Stimulated activated CD4-positive, alpha-beta T cell treated with anti-CD3 and anti-CD28 coated beads, Interleukin-1b, Interleukin-23, amount 100 ng/mL, for 48 hours (primary cell): Measurements from ENCODE around the gene SLC50A1.
A peak's percentile ranks its signal among the peaks of the same experiment; 100 is the strongest.
"Not testable (repeated sequence)": the region's sequence is repeated elsewhere in the genome, so short reads cannot be mapped to it uniquely, and the experiment has no call there.

Source experiments
- DNase-seq: peaks from one replicate; pipeline ENCODE4 v3.0.0-alpha.2; 2020

The SLC50A1 gene

DNA sequence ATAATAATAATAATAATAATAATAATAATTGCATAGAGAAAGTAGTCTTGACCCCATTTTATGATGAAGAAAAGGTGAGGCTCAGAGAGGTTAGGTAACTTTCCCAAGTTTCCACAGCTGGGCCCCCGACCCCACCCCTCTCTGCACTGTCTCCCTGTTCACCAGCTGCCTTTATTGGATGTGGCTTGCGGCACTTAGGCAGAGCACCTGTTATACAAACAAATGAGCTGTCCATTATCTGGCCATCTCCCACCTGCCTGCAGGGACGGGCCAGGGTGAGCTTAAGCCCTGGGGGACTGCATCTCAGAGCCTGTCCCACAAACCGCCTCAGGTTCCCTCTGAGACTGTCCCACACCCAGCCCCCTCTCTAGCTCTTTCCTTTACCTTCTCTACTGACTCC lies 18.0 kb upstream of the SLC50A1 start:
- DNase-seq = no peak

DNA sequence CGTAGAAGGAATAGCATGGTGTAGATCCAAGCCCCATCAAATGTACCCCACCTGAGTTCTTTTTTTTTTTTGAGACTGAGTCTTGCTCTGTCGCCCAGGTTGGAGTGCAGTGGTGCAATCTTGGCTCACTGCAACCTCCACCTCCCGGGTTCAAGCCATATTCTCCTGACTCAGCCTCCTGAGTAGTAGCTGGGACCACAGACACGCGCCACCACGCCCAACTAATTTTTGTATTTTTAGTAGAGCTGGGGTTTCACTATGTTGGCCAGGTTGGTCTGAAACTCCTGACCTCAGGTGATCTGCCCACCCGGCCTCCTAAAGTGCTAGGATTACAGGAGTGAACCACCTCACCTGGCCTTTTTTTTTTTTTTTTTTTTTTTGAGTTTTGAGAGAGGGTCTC lies 17.6 kb upstream of the SLC50A1 start:
- DNase-seq = not testable (repeated sequence)

DNA sequence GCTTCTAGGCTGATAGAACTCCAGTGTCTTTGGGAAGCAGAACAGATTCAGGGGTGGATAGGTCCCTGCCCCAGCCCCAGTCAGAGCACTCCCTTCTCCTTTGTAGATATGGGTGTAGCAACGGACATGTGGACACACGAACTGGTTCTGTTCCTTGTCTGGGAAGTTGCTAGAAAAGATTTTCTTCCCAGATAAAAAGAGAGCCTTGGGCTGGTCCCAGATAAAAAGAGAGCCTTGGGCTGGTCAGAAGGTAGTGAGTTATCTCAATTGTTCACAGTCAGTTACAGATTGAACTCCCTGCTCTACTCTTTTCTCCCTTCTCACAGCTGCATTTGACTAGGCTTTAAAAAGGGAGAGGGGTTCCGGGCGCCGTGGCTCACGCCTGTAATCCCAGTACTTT lies 15.4 kb upstream of the SLC50A1 start:
- no peak for DNase-seq

DNA sequence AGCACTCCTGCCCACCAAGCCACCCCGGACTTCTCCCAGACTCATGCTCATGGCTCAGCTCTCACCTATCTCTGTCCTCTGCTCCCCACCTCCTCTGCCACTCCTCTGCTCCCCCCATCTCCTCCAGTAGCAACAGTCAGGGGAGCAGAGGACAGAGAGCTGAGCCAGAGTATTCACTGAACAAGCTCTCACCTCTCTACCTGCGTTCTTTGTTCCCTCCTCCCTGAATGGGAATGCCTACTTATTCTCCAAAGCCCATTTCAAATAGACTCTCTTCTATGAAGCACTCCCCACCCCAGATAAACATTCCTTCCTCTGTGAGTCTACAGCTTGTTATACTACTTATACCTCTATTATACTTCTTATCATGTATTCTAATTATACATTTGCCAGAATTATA lies 14.4 kb upstream of the SLC50A1 start:
- no peak for DNase-seq

DNA sequence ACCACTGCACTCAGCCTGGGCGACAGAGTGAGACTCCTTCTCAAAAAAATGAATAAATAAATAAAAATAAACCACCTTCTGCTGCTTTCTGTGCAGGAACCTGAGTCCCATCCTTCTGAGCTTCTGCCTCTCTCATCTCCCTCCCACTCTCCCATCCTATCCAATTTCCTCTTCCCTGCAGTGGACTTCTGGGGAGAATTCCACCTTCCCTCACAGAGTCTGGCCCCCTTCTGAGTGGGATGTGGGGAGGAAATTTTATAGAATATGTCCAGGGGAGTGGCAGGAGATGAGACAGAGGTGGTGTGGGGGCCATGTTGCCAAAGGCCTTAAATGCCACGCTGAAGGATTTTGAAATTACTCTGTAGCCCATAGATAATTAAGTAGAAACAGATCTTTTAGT lies 13.3 kb upstream of the SLC50A1 start:
- no peak for DNase-seq

DNA sequence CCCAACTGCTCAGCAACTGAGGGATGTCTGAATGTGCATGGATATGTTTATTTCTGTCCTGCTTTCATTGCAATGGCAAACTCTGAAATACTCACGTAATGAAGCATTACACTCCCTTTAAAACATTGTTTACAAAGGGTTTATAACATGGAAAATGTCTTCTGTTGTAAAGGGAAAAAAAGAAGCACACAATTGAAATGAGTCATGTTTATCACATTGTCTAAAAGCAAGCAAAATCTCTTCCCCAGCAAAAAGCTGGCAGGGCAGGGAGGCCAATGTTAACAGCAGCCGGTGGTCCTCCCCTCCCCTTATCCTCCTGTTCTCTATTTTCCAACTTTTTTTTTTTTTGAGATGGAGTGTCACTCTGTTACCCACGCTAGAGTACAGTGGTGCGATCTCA lies 11.9 kb upstream of the SLC50A1 start:
- DNase-seq = no peak

DNA sequence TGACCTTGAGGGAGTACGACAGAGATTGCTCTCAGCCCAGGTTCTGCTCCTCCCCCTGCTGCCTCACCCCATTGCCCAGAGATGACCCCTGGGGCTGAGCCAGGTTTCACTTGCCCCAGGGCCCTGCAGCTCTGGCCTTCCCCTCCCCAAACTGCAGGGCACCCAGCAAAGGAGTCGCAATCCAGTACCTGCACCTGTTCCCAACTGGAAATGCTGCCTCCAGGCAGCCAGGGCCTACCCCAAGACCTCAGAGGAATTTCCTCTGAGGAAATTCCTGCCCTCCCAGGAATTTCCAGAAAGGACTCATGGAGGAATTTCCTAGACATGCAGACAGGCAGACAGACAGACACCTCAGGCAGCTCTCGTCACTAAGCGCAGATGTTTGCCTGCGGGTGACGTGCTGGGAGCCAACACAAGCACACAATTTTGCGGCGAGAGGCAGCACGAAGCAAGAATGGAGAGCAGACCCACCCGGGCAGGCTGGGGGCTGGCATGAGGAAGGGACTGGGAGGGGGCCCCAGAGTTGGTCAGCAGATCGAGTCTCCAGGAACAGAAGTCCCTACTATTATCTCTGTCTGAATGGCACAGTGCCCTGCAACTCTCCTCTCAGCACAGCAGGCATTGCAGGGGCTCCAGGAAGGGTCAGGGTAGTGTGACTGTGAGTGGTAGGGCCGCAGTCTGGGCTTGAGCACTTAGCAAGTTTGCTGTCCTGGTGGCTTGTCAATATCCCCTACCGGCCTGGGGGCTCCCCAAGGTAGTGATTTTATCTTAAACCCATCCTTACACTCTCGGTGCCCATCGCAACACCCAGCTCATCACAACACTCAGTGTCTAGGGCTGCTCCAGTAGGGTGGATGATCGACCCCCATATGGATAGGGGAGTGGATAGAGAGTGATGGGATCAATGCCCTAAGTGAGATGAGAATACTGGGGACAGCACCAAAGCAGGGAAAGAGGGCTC lies 10.9 kb upstream of the SLC50A1 start:
- DNase-seq = no peak

DNA sequence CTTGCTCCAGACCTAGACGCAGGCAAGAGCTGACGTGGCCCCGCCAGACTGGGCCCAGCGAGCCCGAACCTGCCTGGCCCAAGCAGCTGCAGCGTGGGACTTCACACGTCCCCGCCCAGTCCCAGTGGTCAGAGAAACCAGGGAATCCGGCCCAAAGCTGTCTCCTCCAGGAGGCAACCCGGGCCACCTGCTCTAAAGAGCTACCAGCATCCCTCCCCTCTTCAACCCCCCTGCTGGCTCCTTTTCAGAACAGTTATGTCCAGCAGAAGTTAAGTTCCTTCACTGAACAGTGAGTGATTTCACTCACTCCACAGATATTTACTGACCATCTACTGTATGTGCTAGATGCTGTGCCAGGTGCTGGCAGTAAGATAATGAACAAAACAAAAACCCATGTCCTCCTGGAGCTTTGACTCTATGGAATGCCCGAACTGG lies 10.1 kb upstream of the SLC50A1 start:
- no peak for DNase-seq

DNA sequence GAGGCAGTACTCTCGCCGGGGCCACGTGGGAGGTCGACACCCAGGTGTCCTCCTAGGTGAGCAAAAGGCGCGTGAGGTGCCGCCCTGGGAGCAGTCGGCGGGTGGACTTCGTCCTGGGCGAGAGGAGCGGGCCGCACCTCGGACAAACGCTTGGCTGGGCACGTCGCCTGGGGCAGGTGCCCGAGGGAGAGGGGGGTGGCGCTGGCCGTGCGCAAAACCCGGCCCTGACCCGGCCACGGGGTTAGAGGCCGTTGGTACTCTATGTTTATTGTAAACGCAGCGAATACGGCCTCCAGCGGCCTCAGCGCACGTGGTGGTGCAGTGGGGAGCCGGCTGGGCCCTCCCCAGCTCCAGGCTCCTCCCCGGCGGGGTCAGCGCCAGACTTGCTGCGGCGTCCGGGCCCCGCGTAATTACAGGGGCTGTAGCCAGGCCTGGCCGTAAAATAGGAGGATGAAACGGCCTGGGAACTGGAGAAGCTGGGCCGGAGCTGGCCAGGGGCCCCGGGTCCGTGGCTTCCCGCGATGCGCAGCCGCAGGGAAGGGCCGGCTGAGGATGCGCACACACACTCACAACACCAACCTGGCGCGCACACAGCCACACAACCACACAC lies 9.6 kb upstream of the SLC50A1 start:
- DNase-seq = no peak

DNA sequence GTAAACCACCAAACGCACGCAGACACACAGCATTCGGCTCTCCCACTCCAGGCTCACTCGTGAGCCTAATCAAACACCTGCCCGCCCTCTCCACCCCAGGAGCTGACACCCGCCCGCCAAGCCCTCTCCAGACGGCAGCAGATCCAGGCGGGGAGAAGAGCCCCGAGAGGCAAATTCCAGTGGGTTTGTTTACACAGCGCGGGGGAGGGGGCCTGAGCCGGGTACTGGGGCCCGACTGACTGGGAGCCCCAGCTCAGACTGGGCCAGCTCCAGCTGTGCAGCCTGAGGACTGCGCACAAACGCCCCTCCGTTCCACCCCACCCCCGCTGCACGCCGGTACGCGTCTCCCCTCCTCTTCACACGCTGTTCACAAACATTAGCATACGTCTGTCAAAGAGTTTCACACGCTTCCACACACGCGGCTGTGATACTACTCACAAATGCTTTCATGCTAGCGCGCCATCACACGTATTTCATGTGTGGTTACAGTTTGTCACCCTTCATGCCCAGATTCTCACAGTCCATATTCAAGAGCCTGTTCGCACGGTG lies 9.0 kb upstream of the SLC50A1 start:
- peak; percentile 38 for DNase-seq

DNA sequence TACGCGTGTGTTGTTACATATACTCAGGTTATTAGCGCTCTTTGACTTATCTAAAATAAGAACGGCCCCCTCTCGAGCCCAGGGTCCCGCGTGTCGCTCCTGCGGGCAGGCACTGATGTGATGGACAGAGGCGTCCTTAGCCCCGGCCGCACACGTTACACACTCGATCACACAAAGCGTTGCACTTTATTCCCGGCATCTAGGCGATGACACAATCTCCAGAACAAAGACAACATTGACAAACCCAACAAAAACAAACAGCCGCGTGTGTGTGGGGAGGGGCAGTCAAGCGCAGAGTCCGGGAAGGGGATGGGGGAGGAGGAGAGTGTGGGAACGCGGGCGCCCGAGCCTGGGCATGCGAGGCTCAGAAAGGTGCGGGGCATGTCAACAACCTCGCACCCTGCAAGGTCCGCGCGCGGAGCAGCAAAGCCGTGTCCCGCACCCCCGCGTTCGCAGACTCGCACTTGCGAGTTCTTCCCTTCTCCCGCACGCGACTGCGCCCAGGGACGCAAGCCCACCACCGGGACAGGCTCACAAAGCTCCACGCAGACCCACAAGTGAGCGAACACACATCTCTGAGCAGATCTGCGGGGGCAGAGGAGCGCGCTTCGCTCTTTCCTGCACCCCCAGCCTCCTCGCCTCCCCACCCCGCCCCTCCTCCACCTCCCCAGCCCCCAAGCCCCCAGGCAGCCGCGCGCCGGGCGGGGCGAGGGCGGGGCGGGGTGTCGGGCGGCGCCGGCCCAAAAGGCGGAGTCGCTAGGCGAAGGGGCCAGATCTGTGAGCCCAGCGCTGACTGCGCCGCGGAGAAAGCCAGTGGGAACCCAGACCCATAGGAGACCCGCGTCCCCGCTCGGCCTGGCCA lies 8.3 kb upstream of the SLC50A1 start, which contains the start of gene EFNA1:
EFNA1 (plus strand) TSS at position 772 of the 862 bp plus-strand sequence. CDS start 102 bp downstream, outside the sequence.
- DNase-seq = no peak

DNA sequence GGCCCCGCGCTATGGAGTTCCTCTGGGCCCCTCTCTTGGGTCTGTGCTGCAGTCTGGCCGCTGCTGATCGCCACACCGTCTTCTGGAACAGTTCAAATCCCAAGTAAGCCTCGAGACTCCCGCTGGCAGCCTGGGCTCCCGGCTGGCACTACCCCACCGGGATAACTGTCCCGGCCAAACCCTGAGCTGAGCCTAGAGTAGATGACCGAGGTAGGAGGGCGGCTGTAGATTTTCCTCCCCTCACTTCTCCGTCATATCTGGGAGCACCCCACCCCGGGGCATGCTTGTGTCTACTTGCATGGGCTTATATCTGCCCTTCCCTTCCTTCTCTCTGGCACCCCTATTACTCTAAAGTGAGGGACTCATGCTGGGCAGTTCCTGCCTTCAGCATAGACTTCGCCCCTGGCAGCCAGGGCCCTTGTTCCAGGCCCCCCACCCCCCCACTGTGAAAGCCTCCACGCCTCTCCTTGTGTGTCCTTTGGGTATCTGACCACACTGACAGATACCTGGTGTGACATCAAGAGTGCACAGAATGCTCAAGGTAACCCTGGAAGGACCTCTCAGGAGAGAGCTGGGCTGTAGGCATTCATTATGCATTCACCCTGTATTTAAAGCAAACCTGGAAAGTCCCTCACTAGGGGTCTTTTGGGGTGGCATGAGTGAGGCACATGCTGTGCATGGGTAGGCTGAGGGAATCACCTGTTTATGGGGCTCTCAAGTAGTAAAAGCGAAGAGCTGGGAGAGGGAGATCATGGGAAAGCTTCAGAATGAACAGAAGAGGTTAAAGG lies 7.5 kb upstream of the SLC50A1 start:
- DNase-seq = no peak

DNA sequence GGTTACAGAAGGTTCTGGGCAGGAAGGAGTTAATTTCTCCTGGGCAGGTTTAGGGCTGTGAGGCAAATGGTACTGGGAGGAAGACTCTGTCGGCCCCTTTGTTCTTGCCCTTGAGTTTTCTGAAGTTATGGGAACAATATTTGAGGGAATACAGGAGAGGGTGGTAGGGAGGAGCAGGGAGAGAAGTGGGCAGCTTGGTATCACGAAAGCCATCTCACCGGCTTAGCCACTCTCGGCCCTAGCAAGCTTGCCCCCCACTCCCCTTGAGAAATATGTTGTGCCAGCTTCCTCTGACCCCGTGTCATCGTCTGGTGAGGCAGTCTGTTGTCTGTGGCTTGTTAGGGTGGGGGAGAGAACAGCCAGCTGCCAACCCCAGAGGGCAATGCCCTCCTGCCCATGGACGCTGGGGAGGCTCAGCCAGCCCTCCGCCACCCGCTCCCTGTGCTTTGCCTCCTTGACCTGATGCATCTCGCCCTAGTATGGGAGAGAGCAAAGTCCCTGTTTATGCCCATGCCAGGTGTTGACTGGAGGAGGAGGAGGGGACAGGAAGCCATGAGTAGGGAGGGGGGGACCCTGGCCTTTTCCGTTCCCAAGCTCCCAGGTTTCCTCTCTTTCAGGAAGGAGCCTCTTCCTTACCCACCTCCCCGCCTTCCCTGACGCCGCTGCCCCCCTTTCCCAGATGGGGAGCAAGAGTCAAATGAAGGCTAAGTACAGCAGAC lies 6.7 kb upstream of the SLC50A1 start:
- no peak for DNase-seq

DNA sequence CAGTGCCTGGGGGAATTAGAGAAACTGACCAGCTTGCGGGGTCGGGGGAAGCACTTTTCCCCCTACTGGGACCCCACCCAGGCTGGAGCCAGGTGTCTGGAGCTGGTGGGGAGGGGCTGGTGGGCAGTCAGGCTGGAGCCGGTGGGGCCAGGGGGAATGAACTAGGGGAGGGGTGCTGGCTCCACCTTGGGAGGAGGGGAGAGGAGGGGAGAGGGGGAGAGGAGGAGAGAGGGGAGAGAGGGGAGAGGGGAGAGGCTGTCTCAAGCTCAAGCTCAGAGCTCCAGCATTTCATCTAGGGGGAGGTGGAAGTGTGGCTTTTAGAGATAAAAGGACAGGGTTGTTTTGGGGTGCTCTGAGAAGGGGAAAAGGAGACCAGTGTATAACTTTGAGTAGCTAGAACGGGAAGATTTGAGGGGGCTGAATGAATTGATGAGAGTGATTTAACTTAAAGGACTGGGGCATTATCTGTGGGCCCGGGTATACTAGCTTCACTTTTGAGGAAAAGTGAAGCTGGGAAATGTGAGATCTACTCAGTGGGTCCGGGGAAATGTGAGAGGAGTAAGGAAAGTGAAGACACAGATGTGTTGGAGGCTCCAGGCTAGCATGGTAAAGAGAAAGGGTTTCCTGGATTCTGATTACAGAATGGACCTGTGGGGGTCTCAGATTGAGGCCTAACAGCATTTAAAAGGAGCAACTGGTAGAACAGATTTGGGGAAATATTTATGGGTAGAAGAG lies 5.2 kb upstream of the SLC50A1 start:
- DNase-seq = no peak

DNA sequence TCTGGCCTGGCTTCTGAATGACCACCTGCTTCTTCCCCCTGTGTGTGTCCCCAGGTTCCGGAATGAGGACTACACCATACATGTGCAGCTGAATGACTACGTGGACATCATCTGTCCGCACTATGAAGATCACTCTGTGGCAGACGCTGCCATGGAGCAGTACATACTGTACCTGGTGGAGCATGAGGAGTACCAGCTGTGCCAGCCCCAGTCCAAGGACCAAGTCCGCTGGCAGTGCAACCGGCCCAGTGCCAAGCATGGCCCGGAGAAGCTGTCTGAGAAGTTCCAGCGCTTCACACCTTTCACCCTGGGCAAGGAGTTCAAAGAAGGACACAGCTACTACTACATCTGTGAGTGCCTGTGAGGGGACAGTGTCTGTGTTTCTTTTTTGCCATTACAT lies 4.4 kb upstream of the SLC50A1 start:
- no peak for DNase-seq

DNA sequence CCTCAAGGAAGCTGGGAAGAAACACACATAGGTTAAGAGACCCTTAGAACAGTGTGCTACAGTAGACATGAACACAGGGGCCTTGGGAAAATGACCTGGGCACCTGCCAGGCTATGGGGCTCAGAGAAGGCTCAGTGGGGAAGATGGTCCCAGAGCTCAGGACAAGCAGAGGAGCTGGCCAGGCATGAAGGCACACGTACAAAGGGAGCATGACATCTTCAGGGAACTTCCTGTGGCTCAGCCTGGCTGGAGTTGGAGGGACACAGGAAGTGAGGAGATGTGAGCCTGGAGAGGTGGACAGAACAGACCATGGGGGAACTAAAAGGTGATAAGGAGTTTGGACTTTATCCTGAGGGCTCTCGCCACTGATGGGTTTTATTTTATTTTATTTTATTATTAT lies 3.8 kb upstream of the SLC50A1 start:
- no peak for DNase-seq

DNA sequence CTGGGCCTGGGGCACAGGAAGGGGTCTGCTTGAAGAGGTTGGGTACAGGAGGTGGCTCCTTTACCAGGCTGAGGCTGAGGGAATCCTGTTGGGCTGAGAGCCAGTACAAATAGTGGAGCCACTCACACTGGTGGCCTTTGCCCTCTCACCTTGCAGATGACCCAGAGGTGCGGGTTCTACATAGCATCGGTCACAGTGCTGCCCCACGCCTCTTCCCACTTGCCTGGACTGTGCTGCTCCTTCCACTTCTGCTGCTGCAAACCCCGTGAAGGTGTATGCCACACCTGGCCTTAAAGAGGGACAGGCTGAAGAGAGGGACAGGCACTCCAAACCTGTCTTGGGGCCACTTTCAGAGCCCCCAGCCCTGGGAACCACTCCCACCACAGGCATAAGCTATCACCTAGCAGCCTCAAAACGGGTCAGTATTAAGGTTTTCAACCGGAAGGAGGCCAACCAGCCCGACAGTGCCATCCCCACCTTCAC lies 1.8 kb upstream of the SLC50A1 start:
- no peak for DNase-seq

DNA sequence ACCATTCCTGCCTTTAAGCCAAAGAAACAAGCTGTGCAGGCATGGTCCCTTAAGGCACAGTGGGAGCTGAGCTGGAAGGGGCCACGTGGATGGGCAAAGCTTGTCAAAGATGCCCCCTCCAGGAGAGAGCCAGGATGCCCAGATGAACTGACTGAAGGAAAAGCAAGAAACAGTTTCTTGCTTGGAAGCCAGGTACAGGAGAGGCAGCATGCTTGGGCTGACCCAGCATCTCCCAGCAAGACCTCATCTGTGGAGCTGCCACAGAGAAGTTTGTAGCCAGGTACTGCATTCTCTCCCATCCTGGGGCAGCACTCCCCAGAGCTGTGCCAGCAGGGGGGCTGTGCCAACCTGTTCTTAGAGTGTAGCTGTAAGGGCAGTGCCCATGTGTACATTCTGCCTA lies 1.3 kb upstream of the SLC50A1 start:
- DNase-seq = no peak

DNA sequence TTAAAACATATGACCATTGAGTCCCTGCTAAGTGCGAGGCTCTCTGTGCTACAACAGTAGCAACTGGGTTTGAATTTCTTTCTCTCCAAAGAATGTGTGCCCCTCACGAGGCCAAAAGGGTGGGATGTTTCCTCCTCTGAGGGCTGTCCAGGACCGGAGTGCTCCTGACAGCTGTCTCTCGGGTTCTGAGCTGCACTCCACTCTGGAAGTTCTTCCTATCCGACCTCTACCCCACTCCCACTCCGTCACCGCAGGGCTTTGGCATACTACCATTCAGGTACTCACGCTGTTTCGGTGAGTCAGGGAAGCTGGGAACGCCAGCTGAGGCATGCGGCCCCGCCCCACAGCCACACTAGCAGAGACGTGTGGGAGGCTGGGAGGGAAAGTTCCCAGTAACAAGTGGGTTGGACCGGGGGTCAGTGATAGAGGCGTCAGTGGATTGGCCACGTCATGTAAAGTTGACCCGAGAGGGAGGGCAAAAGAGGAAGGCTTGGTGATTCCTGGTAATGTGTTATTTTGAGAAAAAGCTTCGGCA lies 705 bp upstream of the SLC50A1 start:
- peak; percentile 84 for DNase-seq

DNA sequence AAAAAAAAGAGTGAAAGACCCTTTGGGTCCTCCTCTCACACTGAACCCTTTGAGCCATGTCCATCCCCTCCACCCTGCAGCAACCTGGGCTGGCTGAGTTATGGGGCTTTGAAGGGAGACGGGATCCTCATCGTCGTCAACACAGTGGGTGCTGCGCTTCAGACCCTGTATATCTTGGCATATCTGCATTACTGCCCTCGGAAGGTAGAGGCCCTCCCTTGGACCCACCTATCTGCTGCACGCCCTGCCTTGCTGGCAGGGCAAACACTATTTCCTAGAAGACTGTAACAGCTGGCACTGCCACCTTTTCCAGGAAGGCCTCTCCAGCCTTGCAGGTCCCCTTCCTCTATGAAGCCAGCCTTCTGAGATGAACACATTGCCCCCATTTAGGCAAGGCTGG lies 1.1 kb downstream of the SLC50A1 start:
- DNase-seq = no peak
